GM12878 (cell line): ENCODE measurements around the gene NPR1. TPM values are rescaled to one million over a fixed set of nuclear protein-coding genes. Genes with fewer than 3 reads are reported as not detected.
A peak's percentile ranks its signal among the peaks of the same experiment; 100 is the strongest.

Experiments
- ATAC-seq: fragments of 200-7000 bp; cut with Tn5 transposase; 3 replicates; pipeline ENCODE4 v1.9.1; 2020; ENCODE audit warnings: mild to moderate bottlenecking, moderate library complexity
- BruUV-seq: library from RNA; stranded (reverse); fragments of 400-500 nt; replicated peaks from 2 replicates; lab custom pipeline; 2021; lab: Mats Ljungman, UMichigan
- CTCF ChIA-PET: fragments of 300-600 bp; sonication (Branson Sonifier 250); formaldehyde crosslinking; extraction: SDS; loops from one replicate; lab custom pipeline; 2021; ENCODE audit warnings: inconsistent platforms; lab: Yijun Ruan, JAX
- POLR2A ChIA-PET: fragments of 350-600 bp; formaldehyde crosslinking; extraction: SDS; loops from one replicate; lab custom pipeline; 2021; ENCODE audit warnings: inconsistent platforms; lab: Charles Lee
- RAD21 ChIA-PET: fragments of 300-600 bp; sonication (Branson Sonifier 250); formaldehyde crosslinking; loops from one replicate; lab custom pipeline; 2023; ENCODE audit warnings: antibody characterized with exemption; ENCODE audit not compliant: unreplicated experiment; lab: Charles Lee
- SMC1A ChIA-PET: fragments of 300-600 bp; sonication (Branson Sonifier 250); formaldehyde crosslinking; loops from one replicate; lab custom pipeline; 2023; ENCODE audit not compliant: unreplicated experiment, uncharacterized antibody; lab: Charles Lee
- DNase-seq: peaks from one replicate; pipeline ENCODE4 v3.0.0-alpha.2; 2011; ENCODE audit warnings: low read depth, low spot score
- FAIRE-seq: peaks from 3 replicates; lab custom pipeline; 2011; peaks lifted over from hg19 to GRCh38; lab: Jason Lieb, UNC
- H2AFZ ChIP-seq: 2 replicates; pipeline ENCODE4 v1.6.0; 2011; ENCODE audit warnings: low read depth, low read length, control low read depth; ENCODE audit not compliant: control insufficient read depth
- H3K27ac ChIP-seq: 2 replicates; pipeline ENCODE4 v1.5.1; 2011; ENCODE audit warnings: control low read depth; ENCODE audit not compliant: control insufficient read depth, insufficient read depth
- H3K27me3 ChIP-seq, 2 experiments: replicated peaks in 1 of 2; 2 replicates each; pipeline versions ENCODE4 v1.6.0 to v1.6.1; 2011; ENCODE audit warnings: low read length in 1 of 2; ENCODE audit not compliant: control insufficient read depth in 2 of 2, insufficient read depth in 2 of 2
- H3K36me3 ChIP-seq, 2 experiments: 2 replicates each; pipeline ENCODE4 v1.5.1; 2011; ENCODE audit warnings: low read length in 1 of 2; ENCODE audit not compliant: control insufficient read depth in 2 of 2, insufficient read depth in 2 of 2
- H3K4me1 ChIP-seq: 2 replicates; pipeline ENCODE4 v1.6.1; 2011; ENCODE audit warnings: mild to moderate bottlenecking, low read length, moderate library complexity, mixed read lengths; ENCODE audit not compliant: control insufficient read depth, insufficient read depth
- H3K4me2 ChIP-seq: 2 replicates; pipeline ENCODE4 v1.6.0; 2011; ENCODE audit warnings: control low read depth; ENCODE audit not compliant: control insufficient read depth, insufficient read depth
- H3K4me3 ChIP-seq: fragments of 200-600 bp; sonication (generic); 2 replicates; pipeline ENCODE4 v1.5.1; 2016
- H3K79me2 ChIP-seq: 2 replicates; pipeline ENCODE4 v1.6.0; 2011; ENCODE audit warnings: low read length; ENCODE audit not compliant: control insufficient read depth, insufficient read depth
- H3K9ac ChIP-seq: 2 replicates; pipeline ENCODE4 v1.8.0; 2011; ENCODE audit warnings: low read length, control low read depth, mixed read lengths; ENCODE audit not compliant: control insufficient read depth, insufficient read depth
- H3K9me3 ChIP-seq: replicated peaks from 3 replicates; pipeline ENCODE4 v1.5.1; 2011; ENCODE audit warnings: mild to moderate bottlenecking, low read length; ENCODE audit not compliant: control insufficient read depth, insufficient read depth
- H4K20me1 ChIP-seq: 2 replicates; pipeline ENCODE4 v1.6.0; 2011; ENCODE audit not compliant: control insufficient read depth, insufficient read depth
- E2F8 ChIP-seq: fragments of 450-650 bp; IDR thresholded peaks from 2 replicates; pipeline ENCODE4 v1.6.1; 2018; ENCODE audit warnings: mild to moderate bottlenecking, low read depth, moderate library complexity; ENCODE audit not compliant: partially characterized antibody
- GATAD2B ChIP-seq: fragments of 450-650 bp; conservative IDR thresholded peaks from 2 replicates; pipeline ENCODE4 v1.6.1; 2017; ENCODE audit warnings: low read depth, mild to moderate bottlenecking, moderate library complexity
- NR2F1 ChIP-seq: fragments of 450-650 bp; conservative IDR thresholded peaks from 2 replicates; pipeline ENCODE4 v1.6.1; 2017; ENCODE audit warnings: mild to moderate bottlenecking
- STAT1 ChIP-seq: fragments of 450-650 bp; conservative IDR thresholded peaks from 2 replicates; pipeline ENCODE4 v1.6.1; 2014; ENCODE audit warnings: antibody characterized with exemption, mild to moderate bottlenecking
- ZSCAN29 ChIP-seq: fragments of 450-650 bp; IDR thresholded peaks from 2 replicates; pipeline ENCODE4 v1.6.1; 2017; ENCODE audit warnings: mild to moderate bottlenecking, moderate library complexity
- WGBS: methylation state at CpG from one replicate; pipeline ENCODE4 v1.1.6; 2016; ENCODE audit warnings: low lambda C conversion rate; ENCODE audit not compliant: insufficient replicate concordance, insufficient coverage; ENCODE audit errors: missing lambda C conversion rate; 5-methylcytosine and 5-hydroxymethylcytosine counted together
- in situ Hi-C: fragments of 300-500 bp; cut with MboI; formaldehyde crosslinking; loops from 9 replicates; pipeline ENCODE4 v1.14.3; 2018; ENCODE audit warnings: mixed read lengths
- intact Hi-C: fragments of 100-400 bp; cut with micrococcal nuclease; formaldehyde crosslinking; loops from one replicate; pipeline ENCODE4 v1.14.2; 2022; ENCODE audit not compliant: unreplicated experiment
- polyA plus RNA-seq, 11 experiments: library from polyadenylated mRNA; depleted of rRNA in 4 of 11; unstranded in 6 of 11; stranded (reverse) in 5 of 11; fragments of >200 nt; fragmentation: Nextera tagmentation in 4 of 11; fragmentation: Illumina TruSeq in 1 of 11; extraction: Ambion mirVana in 4 of 11; extraction: Trizol in 1 of 11; gene quantifications; 1 replicate in 1 of 11; 2 replicates in 10 of 11; pipeline versions ENCODE4 v1.2.1 to v1.2.3, GENCODE V29; 2011 to 2016; ENCODE audit warnings: inconsistent platforms in 2 of 11, missing spikeins in 2 of 11, low read depth in 1 of 11
- total RNA-seq, 4 experiments: library from RNA; depleted of rRNA in 3 of 4; stranded (reverse); fragments of >200 nt in 3 of 4; fragmentation: Illumina TruSeq in 1 of 4; extraction: Trizol in 1 of 4; gene quantifications; 2 replicates each; pipeline versions ENCODE4 v1.2.1 to v1.2.3, GENCODE V29; 2013 to 2021
- TF ChIP-seq, protein P1 (sequence below): fragments of 450-650 bp; formaldehyde crosslinking; IDR thresholded peaks from 2 replicates; pipeline ENCODE4 v1.5.0; 2022; ENCODE audit warnings: mild to moderate bottlenecking, missing genetic modification characterization
- TF ChIP-seq, protein P2 (sequence below): fragments of 450-650 bp; IDR thresholded peaks from 2 replicates; pipeline ENCODE4 v1.6.1; 2017; ENCODE audit warnings: borderline replicate concordance

The NPR1 gene
- total and polyA plus RNA-seq, 10 of the 15 experiments (the other 5 are each of a cell fraction or from before 2014, with no cell fraction given): 0.09 to 2.1 (median 0.28) TPM; not detected in 1

- TF ChIP-seq E2F8 (no peak), ZSCAN29 (no peak), GATAD2B (no peak)
- TF ChIP-seq, protein P1, sequence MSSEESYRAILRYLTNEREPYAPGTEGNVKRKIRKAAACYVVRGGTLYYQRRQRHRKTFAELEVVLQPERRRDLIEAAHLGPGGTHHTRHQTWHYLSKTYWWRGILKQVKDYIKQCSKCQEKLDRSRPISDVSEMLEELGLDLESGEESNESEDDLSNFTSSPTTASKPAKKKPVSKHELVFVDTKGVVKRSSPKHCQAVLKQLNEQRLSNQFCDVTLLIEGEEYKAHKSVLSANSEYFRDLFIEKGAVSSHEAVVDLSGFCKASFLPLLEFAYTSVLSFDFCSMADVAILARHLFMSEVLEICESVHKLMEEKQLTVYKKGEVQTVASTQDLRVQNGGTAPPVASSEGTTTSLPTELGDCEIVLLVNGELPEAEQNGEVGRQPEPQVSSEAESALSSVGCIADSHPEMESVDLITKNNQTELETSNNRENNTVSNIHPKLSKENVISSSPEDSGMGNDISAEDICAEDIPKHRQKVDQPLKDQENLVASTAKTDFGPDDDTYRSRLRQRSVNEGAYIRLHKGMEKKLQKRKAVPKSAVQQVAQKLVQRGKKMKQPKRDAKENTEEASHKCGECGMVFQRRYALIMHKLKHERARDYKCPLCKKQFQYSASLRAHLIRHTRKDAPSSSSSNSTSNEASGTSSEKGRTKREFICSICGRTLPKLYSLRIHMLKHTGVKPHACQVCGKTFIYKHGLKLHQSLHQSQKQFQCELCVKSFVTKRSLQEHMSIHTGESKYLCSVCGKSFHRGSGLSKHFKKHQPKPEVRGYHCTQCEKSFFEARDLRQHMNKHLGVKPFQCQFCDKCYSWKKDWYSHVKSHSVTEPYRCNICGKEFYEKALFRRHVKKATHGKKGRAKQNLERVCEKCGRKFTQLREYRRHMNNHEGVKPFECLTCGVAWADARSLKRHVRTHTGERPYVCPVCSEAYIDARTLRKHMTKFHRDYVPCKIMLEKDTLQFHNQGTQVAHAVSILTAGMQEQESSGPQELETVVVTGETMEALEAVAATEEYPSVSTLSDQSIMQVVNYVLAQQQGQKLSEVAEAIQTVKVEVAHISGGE (CRISPR knock-in tag): no peak
Observed at GRCh38 chr1:153659175-153659534, 19.3 kb upstream of the NPR1 start (continued).

DNA sequence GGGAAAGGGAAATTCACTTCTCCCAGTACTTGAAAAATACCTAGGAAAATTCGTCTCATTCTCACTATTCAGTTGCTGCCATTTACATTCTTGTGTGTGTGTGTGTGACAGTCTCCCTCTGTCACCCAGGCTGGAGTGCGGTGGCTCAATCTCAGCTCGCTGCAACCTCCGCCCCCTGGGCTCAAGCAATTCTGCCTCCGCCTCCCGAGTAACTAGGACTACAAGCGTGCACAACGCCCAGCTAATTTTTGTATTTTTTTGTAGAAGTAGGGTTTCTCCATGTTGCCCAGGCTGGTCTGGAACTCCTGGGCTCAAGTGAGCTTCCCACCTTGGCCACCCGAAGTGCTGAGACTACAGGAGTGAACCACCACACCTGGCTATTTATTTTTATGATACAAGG is 18.8 kb upstream of the NPR1 start:
- H3K27ac ChIP-seq: no peak overlapping the region
- ATAC-seq: no peak
- no peaks in the 10 kb centered on the region for H3K27me3 ChIP-seq
- SMC1A ChIA-PET: interaction anchor here (0.6 to 4.5 kb wide), 3 partner anchors 25 to 87 kb away, joined by 3 to 24 read pairs (median 9); partner anchors contain the start of gene CHTOP
- peaks cover 13% of the 10 kb centered on the region for H3K79me2 ChIP-seq
- no peak overlapping the region; the same call in 1 of the 2 replicates for H3K9ac ChIP-seq
- BruUV-seq: no TSS peak
- no peaks in the 10 kb centered on the region for H3K9me3 ChIP-seq
- intact Hi-C loops (no loop called here), in situ Hi-C loops (no loop called here)
- WGBS: 84% methylated on average over 9 of the region's 9 CpGs
- POLR2A ChIA-PET: interaction anchor here (0.7 kb wide), 2 partner anchors 72 to 95 kb away, joined by 4 to 9 read pairs; no protein-coding TSS in a partner anchor
- peak overlapping the region; percentile 98 for H3K4me2 ChIP-seq
- H3K36me3 ChIP-seq: peaks cover 13 to 30% of the 10 kb centered on the region in 2 experiments
- H2AFZ ChIP-seq: no peak overlapping the region
- RAD21 ChIA-PET: interaction anchor here (1.4 kb wide), 1 partner anchor 26 kb away, joined by 6 read pairs; the partner anchor contains the start of gene CHTOP
- FAIRE-seq: no peak
- H3K4me3 ChIP-seq: peak overlapping the region; percentile 94
- DNase-seq: no peak
- CTCF ChIA-PET: interaction anchor here (0.7 to 2.4 kb wide), 5 partner anchors 9 to 92 kb away, joined by 3 to 12 read pairs (median 5); no protein-coding TSS in a partner anchor
- TF ChIP-seq, protein P2, sequence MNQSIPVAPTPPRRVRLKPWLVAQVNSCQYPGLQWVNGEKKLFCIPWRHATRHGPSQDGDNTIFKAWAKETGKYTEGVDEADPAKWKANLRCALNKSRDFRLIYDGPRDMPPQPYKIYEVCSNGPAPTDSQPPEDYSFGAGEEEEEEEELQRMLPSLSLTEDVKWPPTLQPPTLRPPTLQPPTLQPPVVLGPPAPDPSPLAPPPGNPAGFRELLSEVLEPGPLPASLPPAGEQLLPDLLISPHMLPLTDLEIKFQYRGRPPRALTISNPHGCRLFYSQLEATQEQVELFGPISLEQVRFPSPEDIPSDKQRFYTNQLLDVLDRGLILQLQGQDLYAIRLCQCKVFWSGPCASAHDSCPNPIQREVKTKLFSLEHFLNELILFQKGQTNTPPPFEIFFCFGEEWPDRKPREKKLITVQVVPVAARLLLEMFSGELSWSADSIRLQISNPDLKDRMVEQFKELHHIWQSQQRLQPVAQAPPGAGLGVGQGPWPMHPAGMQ: no peak
- TF ChIP-seq STAT1: no peak
- no peak for TF ChIP-seq NR2F1
- peaks cover 6% of the 10 kb centered on the region; the same call in 1 of the 2 replicates for H3K4me1 ChIP-seq
- H4K20me1 ChIP-seq: no peaks in the 10 kb centered on the region
